ENCODE results near the gene LRRC14B. TPM values are rescaled to one million over a fixed set of nuclear protein-coding genes. Genes with fewer than 3 reads are reported as not detected.

The LRRC14B gene
- total and polyA plus RNA-seq, 10 donors: 0.10 TPM; not detected in 9

- peaks cover 0 to 69% (median 32%) of the 10 kb centered on the region in 6 donors for H3K36me3 ChIP-seq
- no peak overlapping the region for H3K27ac ChIP-seq
- intact Hi-C loops (cut with DNase I; ENCODE audit: low total_unique reads): no loop called here
- no peaks in the 10 kb centered on the region for H3K27me3 ChIP-seq (replicated peaks in 1 of 7)
- TF ChIP-seq, protein P1, sequence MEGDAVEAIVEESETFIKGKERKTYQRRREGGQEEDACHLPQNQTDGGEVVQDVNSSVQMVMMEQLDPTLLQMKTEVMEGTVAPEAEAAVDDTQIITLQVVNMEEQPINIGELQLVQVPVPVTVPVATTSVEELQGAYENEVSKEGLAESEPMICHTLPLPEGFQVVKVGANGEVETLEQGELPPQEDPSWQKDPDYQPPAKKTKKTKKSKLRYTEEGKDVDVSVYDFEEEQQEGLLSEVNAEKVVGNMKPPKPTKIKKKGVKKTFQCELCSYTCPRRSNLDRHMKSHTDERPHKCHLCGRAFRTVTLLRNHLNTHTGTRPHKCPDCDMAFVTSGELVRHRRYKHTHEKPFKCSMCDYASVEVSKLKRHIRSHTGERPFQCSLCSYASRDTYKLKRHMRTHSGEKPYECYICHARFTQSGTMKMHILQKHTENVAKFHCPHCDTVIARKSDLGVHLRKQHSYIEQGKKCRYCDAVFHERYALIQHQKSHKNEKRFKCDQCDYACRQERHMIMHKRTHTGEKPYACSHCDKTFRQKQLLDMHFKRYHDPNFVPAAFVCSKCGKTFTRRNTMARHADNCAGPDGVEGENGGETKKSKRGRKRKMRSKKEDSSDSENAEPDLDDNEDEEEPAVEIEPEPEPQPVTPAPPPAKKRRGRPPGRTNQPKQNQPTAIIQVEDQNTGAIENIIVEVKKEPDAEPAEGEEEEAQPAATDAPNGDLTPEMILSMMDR (IDR thresholded peaks at IDR 0.05 in 8 of 11, conservative IDR thresholded peaks at IDR 0.05 in 3 of 11): no peak
- TF ChIP-seq POLR2A (IDR thresholded peaks at IDR 0.05) (no peak), POLR2AphosphoS5 (IDR thresholded peaks at IDR 0.05) (no peak)
- H3K4me3 ChIP-seq: no peak overlapping the region
- WGBS, 5 donors: 76 to 96% (median 87%) methylated on average over 6 of the region's 6 CpGs
- DNase-seq: peak; percentile 24
- peaks cover 0 to 7% (median 0%) of the 10 kb centered on the region in 6 donors for H3K4me1 ChIP-seq
- H3K9me3 ChIP-seq: no peaks in the 10 kb centered on the region
These were observed 12.7 kb downstream of the LRRC14B start for GRCh38 chr5:204001-204400.

DNA sequence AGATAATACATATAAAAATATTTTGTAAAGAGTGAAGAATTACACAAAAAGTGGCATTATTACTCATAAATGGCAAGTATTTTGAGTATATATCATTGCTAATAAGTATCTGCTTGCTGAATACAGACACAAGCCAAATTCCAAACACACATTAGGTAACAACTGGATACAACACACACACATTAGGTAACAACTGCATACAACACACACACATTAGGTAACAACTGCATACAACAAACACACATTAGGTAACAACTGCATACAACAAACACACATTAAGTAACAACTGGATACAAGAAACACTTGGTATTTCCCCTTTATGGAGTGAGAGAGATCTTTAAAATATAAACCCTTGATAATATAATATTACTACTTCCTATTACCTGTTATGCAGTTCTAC is 13.2 kb downstream of the LRRC14B start:
- Histone ChIP-seq H3K4me1 (peaks cover 0 to 7% (median 0%) of the 10 kb centered on the region in 6 donors), H3K36me3 (peaks cover 0 to 65% (median 32%) of the 10 kb centered on the region in 6 donors), H3K9me3 (no peaks in the 10 kb centered on the region), H3K27ac (no peak overlapping the region), H3K27me3 (replicated peaks in 1 of 7) (no peaks in the 10 kb centered on the region), H3K4me3 (no peak overlapping the region)
- intact Hi-C loops (cut with DNase I; ENCODE audit: low total_unique reads): no loop called here
- no peak for DNase-seq
- no peak for TF ChIP-seq POLR2AphosphoS5 (IDR thresholded peaks at IDR 0.05)
- TF ChIP-seq, protein P1 (IDR thresholded peaks at IDR 0.05 in 8 of 11, conservative IDR thresholded peaks at IDR 0.05 in 3 of 11): no peak
- TF ChIP-seq POLR2A (IDR thresholded peaks at IDR 0.05): no peak

- no peak overlapping the region for H3K4me3 ChIP-seq
- H3K27me3 ChIP-seq (replicated peaks in 1 of 7): no peaks in the 10 kb centered on the region
- H3K36me3 ChIP-seq: peaks cover 0 to 61% (median 32%) of the 10 kb centered on the region in 6 donors
- WGBS, 5 donors: 94 to 97% (median 95%) methylated on average over 30 of the region's 30 CpGs
- no peak overlapping the region for H3K27ac ChIP-seq
- H3K4me1 ChIP-seq: peaks cover 0 to 12% (median 3%) of the 10 kb centered on the region in 6 donors
- DNase-seq: no peak
- intact Hi-C loops (cut with DNase I; ENCODE audit: low total_unique reads): no loop called here
- no peaks in the 10 kb centered on the region for H3K9me3 ChIP-seq
- TF ChIP-seq, protein P1 (IDR thresholded peaks at IDR 0.05 in 8 of 11, conservative IDR thresholded peaks at IDR 0.05 in 3 of 11): no peak
- TF ChIP-seq POLR2AphosphoS5 (IDR thresholded peaks at IDR 0.05): no peak
These were observed 13.8 kb downstream of the LRRC14B start for GRCh38 chr5:204966-205670.

- peaks cover 0 to 11% (median 1%) of the 10 kb centered on the region in 6 donors for H3K4me1 ChIP-seq
- H3K9me3 ChIP-seq: no peaks in the 10 kb centered on the region
- intact Hi-C loops (cut with DNase I; ENCODE audit: low total_unique reads): no loop called here
- peaks cover 0 to 61% (median 32%) of the 10 kb centered on the region in 6 donors for H3K36me3 ChIP-seq
- DNase-seq: no peak
- H3K27ac ChIP-seq: no peak overlapping the region
- TF ChIP-seq, protein P1 (IDR thresholded peaks at IDR 0.05 in 8 of 11, conservative IDR thresholded peaks at IDR 0.05 in 3 of 11): no peak
- TF ChIP-seq POLR2AphosphoS5 (IDR thresholded peaks at IDR 0.05): no peak
- no peak for TF ChIP-seq POLR2A (IDR thresholded peaks at IDR 0.05)
- H3K4me3 ChIP-seq: no peak overlapping the region
- H3K27me3 ChIP-seq (replicated peaks in 1 of 7): no peaks in the 10 kb centered on the region
- WGBS, 5 donors: 87 to 96% (median 92%) methylated on average over 9 to 11 of the region's 11 CpGs
These were observed 15.1 kb downstream of the LRRC14B start for GRCh38 chr5:206406-206805.

All from spleen (tissue), 11 donors.